OCI-LY7 (cell line): ENCODE data around the gene GRID1.

ENCODE experiments used
- CTCF ChIP-seq: fragments of 200-600 bp; sonication (generic); conservative IDR thresholded peaks from 2 replicates; pipeline ENCODE4 v1.5.1; 2014; ENCODE audit warnings: mild to moderate bottlenecking, antibody characterized with exemption, low read length, moderate library complexity, mixed read lengths
- EZH2phosphoT487 ChIP-seq: fragments of 200-600 bp; sonication (generic); IDR thresholded peaks from 2 replicates; pipeline ENCODE4 v1.6.1; 2018; ENCODE audit warnings: low read depth, borderline replicate concordance, mild to moderate bottlenecking, mixed run types, antibody characterized with exemption, low read length, moderate library complexity, mixed read lengths

- TF ChIP-seq CTCF (no peak), EZH2phosphoT487 (no peak)
Measured at GRCh38 chr10:85920311-85920710, 446.3 kb downstream of the GRID1 start.
